Measurements from ENCODE around the gene CBR4.
"Not testable (repeated sequence)": the region's sequence is repeated elsewhere in the genome, so short reads cannot be mapped to it uniquely, and the experiment has no call there.

The CBR4 gene

DNA sequence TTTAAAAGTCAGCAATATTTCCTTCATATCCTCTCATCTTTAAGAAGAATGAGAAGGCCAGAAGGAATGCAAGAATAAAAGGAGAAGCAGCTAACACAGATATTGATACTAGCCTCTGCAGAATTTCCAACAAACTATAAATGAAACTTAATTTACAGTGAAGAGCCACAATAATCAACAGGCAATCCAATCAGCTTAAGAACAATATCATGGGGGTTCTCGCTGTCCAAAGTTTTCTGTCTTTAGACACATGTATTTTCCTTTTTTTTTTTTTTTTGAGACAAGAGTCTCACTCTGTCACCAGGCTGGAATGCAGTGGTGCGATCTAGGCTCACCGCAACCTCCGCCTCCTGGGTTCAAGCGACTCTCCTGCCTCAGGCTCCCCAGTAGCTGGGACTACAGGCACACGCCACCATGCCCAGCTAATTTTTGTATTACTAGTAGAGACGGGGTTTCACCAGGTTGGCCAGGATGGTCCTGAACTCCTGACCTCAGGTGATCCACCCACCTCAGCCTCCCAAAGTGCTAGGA lies 17.0 kb downstream of the CBR4 start:
- not testable (repeated sequence) for DNase-seq

DNA sequence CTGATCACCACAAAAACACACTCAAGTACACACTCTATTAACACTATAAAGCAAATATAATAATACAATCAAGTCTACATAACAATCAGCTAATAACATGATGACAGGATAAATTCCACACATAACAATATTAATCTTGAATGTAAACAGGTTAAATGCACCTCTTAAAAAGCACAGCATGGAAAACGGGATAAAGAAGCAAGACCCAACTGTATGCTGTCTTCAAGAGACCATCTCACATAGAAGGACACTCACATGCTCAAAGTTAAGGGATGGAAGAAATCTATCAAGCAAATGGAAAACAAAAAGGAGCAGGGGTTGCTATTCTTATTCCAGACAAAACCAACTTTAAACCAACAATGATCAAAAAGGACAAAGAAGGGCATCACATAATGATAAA lies 28.1 kb downstream of the CBR4 start:
- DNase-seq = no peak

- no peak for DNase-seq
Measured at GRCh38 chr4:168981460-168981859, 28.6 kb downstream of the CBR4 start.

DNA sequence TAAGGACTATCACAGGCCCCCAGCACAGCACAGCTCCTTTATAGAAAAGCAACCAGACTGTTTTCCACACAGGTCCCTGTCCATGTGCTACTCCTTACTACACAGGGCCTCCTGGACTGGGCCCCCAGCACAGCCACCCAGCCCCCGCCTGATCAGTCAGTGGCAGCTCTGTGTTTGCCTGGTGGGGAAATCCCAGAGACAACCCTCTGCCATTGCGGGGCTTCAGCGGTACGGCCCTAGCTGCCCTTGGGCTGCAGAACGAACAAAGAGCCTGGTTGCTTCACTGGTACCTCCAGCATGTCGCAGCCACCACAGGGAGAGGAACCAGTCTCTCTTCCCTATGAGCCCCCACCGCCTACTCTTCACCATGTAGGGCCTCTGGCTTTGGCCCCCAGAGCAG lies 30.7 kb downstream of the CBR4 start:
- DNase-seq = no peak

DNA sequence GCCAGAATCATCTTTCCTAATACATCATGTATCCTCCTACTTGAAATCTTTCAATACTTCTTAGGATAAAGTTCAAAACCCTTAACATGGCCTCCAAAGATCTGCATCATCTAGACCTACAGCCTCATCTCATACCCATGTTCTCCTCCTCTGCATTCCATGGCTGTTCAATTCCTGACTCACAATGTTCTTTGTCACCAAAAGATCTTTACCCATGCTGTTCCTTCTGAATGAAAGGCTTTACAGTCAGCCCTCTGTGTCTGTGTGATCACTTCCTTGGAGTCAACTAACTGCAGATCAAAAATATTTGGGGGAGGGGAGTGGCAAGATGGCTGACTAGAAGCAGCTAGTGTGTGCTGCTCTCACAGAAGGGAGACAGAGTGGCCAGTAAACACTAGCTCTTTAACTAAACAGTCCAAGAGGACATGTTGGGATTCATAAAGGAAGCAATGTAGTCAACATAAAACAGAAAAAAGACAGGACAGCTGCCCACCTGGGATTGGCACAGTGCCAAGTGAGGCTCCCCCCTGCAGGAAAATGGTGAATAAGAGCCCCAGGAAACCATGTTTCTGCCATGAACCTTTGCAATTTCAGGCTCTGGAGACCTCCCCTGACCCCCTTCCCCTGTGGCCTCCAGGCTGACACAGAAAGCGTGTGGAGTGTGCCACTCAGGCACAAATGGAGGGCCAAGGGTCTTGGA lies 31.9 kb downstream of the CBR4 start:
- DNase-seq = no peak

DNA sequence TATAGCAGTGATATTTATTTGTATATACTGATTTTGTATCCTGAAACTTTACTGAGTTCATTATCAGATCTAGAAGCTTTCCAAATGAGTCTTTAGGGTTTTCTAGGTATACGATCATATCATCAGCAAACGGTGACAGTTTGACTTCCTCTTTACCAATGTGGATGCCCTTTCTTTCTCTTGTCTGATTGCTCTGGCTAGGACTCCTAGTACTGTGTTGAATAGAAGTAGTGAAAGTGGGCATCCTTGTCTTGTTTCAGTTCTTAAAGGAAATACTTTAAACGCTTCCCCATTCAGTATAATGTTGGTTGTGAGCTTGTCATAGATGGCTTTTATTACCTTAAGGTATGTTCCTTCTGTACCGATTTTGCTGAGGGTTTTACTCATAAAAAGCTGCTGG lies 37.5 kb downstream of the CBR4 start:
- peak; percentile 52 for DNase-seq

- no peak for DNase-seq
Measured at GRCh38 chr4:168960716-168961115, 49.3 kb downstream of the CBR4 start.

DNA sequence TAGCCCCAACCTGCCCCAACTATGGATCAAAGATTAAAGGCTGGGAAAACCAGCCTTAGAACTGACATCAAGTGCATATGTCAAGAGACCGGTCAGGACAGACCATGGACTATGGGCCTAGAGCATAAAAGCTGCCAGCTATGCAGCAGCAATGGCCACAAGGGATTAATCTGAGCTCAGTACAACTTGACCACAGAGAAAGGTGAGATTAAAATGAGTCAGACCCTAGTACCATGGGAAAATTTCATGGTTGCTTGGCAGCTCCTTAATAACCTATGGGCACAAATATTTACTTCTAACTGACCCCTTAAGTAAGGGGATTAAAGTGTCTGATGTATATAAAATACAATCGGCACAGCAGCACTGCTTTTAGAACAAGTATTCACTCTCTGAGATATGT lies 54.4 kb downstream of the CBR4 start:
- no peak for DNase-seq

- not testable (repeated sequence) for DNase-seq
Measured at GRCh38 chr4:168952821-168953246, 57.2 kb downstream of the CBR4 start.

DNA sequence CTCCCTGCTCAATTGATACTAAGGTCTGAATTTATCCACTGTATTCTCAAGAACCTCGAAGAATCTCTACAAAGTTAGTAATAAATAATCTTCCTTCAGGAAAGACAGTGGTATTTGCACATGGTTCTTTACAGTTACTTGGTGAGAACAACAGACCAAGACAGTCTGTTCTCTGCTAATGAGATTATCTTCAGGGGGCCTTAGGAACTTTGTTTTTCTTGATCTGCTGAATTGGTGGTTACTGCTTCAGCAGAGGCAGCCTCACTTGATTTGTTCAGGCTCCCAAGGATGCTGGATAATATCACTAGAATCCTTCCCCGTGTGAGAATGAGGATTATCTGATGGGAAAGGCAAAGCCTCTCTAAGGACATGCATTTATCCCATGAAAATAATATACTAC lies 64.8 kb downstream of the CBR4 start:
- no peak for DNase-seq

- DNase-seq = peak; percentile 23
Measured at GRCh38 chr4:168942985-168943384, 67.1 kb downstream of the CBR4 start.
